ENCODE results near the gene ASNS.

DNA sequence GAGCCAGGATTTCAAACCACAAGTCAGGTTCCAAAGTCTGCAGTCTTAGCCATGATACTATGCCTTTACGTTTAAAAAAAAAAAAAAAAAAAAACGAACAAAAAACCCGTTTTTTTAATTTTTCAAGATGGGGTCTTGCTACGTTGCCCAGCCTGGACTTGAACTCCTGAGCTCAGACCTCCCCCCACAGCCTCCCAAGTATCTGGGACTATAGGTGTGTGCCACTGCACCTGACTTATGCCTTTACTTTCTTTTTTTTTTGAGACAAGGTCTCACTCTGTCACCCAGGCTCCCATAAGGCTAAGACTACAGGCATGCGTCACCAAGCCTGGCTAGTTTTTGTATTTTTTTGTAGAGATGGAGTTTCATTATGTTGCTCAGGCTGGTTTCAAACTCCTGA, 14.7 kb downstream of the ASNS start:
- TF ChIP-seq POLR2AphosphoS5 (IDR thresholded peaks at IDR 0.05) (no peak), POLR2A (IDR thresholded peaks at IDR 0.05) (no peak)

Data from transverse colon (tissue), 3 donors.